Ovary (tissue), 3 donors: ENCODE measurements around the gene ASPHD2.

Source experiments
- EP300 ChIP-seq: sonication (generic); formaldehyde crosslinking; IDR thresholded peaks from one replicate; pipeline ENCODE4 v1.6.1; 2017; ENCODE audit warnings: antibody characterized with exemption
- POLR2A ChIP-seq: fragments of 450-650 bp; IDR thresholded peaks from one replicate; pipeline ENCODE4 v1.6.1; 2017; ENCODE audit warnings: antibody characterized with exemption, mild to moderate bottlenecking, moderate library complexity
- TF ChIP-seq, protein P1 (sequence below), 3 donors: fragments of 450-650 bp in 2 of 3; fragments of 200-600 bp in 1 of 3; IDR thresholded peaks; one replicate each; pipeline versions ENCODE4 v1.5.1 to v1.8.0; 2016 to 2022; ENCODE audit warnings: antibody characterized with exemption in 3 of 3, mild to moderate bottlenecking in 1 of 3
- donor health status: DM: no; HTN: no; CAD: no.

- TF ChIP-seq, protein P1, sequence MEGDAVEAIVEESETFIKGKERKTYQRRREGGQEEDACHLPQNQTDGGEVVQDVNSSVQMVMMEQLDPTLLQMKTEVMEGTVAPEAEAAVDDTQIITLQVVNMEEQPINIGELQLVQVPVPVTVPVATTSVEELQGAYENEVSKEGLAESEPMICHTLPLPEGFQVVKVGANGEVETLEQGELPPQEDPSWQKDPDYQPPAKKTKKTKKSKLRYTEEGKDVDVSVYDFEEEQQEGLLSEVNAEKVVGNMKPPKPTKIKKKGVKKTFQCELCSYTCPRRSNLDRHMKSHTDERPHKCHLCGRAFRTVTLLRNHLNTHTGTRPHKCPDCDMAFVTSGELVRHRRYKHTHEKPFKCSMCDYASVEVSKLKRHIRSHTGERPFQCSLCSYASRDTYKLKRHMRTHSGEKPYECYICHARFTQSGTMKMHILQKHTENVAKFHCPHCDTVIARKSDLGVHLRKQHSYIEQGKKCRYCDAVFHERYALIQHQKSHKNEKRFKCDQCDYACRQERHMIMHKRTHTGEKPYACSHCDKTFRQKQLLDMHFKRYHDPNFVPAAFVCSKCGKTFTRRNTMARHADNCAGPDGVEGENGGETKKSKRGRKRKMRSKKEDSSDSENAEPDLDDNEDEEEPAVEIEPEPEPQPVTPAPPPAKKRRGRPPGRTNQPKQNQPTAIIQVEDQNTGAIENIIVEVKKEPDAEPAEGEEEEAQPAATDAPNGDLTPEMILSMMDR (IDR thresholded peaks at IDR 0.05) = no peak
- TF ChIP-seq POLR2A (no peak), EP300 (no peak)
These were observed 14.7 kb upstream of the ASPHD2 start for GRCh38 chr22:26414347-26414746.
